HepG2 (cell line): ENCODE measurements around the gene NCR3LG1. TPM values are rescaled to one million over a fixed set of nuclear protein-coding genes. Genes with fewer than 3 reads are reported as not detected.

ENCODE experiments used
- ATAD3A ChIP-seq: sonication (generic); formaldehyde crosslinking; IDR thresholded peaks from 2 replicates; pipeline ENCODE4 v1.4.0; 2020; ENCODE audit warnings: missing genetic modification reagents
- DNMT3B ChIP-seq: conservative IDR thresholded peaks from 2 replicates; pipeline ENCODE4 v1.6.1; 2016; ENCODE audit warnings: missing biosample characterization, control low read depth
- ELF1 ChIP-seq: sonication (generic); formaldehyde crosslinking; IDR thresholded peaks from 2 replicates; pipeline ENCODE4 v1.4.0; 2020; ENCODE audit warnings: missing genetic modification reagents
- FOSL2 ChIP-seq: sonication (generic); formaldehyde crosslinking; IDR thresholded peaks from 2 replicates; pipeline ENCODE4 v1.4.0; 2020; ENCODE audit warnings: missing genetic modification reagents
- HNF4A ChIP-seq: sonication (generic); formaldehyde crosslinking; IDR thresholded peaks from 2 replicates; pipeline ENCODE4 v1.4.0; 2020; ENCODE audit warnings: missing genetic modification reagents
- KAT2B ChIP-seq: fragments of 150-350 bp; IDR thresholded peaks from 2 replicates; pipeline ENCODE4 v1.6.1; 2014; ENCODE audit warnings: low read depth, low read length, borderline replicate concordance
- KDM4B ChIP-seq: sonication (generic); formaldehyde crosslinking; IDR thresholded peaks from 2 replicates; pipeline ENCODE4 v1.4.0; 2020; ENCODE audit warnings: missing genetic modification reagents
- KLF6 ChIP-seq: IDR thresholded peaks from 2 replicates; pipeline ENCODE4 v1.8.0; 2016; ENCODE audit warnings: missing biosample characterization, missing genetic modification reagents
- MXI1 ChIP-seq: IDR thresholded peaks from 3 replicates; pipeline ENCODE4 v1.6.1; 2012; ENCODE audit warnings: low read depth, low read length, inconsistent platforms, borderline replicate concordance
- NFYB ChIP-seq: sonication (generic); formaldehyde crosslinking; IDR thresholded peaks from 2 replicates; pipeline ENCODE4 v1.4.0; 2020; ENCODE audit warnings: missing genetic modification reagents
- SRSF1 ChIP-seq: fragments of 200-400 bp; formaldehyde crosslinking; optimal IDR thresholded peaks from 2 replicates; pipeline ENCODE3; 2017; ENCODE audit warnings: mild to moderate bottlenecking, low read depth, low read length, moderate library complexity
- ZBTB10 ChIP-seq: sonication (generic); formaldehyde crosslinking; IDR thresholded peaks from 2 replicates; pipeline ENCODE4 v1.4.0; 2020; ENCODE audit warnings: missing genetic modification reagents, borderline replicate concordance
- ZBTB8A ChIP-seq: sonication (generic); formaldehyde crosslinking; IDR thresholded peaks from 2 replicates; pipeline ENCODE4 v1.4.0; 2020; ENCODE audit warnings: mild to moderate bottlenecking, low read depth, missing genetic modification reagents, borderline replicate concordance
- ZNF121 ChIP-seq: sonication (generic); formaldehyde crosslinking; IDR thresholded peaks from 2 replicates; pipeline ENCODE4 v1.5.0; 2020; ENCODE audit warnings: mild to moderate bottlenecking, missing genetic modification reagents
- ZNF430 ChIP-seq: sonication (generic); formaldehyde crosslinking; IDR thresholded peaks from 2 replicates; pipeline ENCODE4 v1.9.0; 2021; ENCODE audit warnings: mild to moderate bottlenecking, missing genetic modification reagents
- ZNF501 ChIP-seq: sonication (generic); formaldehyde crosslinking; IDR thresholded peaks from 2 replicates; pipeline ENCODE4 v1.5.1; 2020; ENCODE audit warnings: mild to moderate bottlenecking, moderate library complexity, missing genetic modification reagents
- ZNF598 ChIP-seq: sonication (generic); formaldehyde crosslinking; IDR thresholded peaks from 2 replicates; pipeline ENCODE4 v1.5.1; 2020; ENCODE audit warnings: mild to moderate bottlenecking, missing genetic modification reagents, borderline replicate concordance
- ZNF607 ChIP-seq: sonication (generic); formaldehyde crosslinking; IDR thresholded peaks from 2 replicates; pipeline ENCODE4 v1.5.1; 2020; ENCODE audit warnings: missing genetic modification reagents, mild to moderate bottlenecking, borderline replicate concordance
- polyA plus RNA-seq, 8 experiments: library from polyadenylated mRNA; depleted of rRNA in 3 of 8; stranded (reverse) in 7 of 8; unstranded in 1 of 8; fragments of >200 nt; fragmentation: Illumina TruSeq in 4 of 8; extraction: Trizol in 4 of 8; gene quantifications; 2 replicates each; pipeline versions ENCODE4 v1.2.1 to v1.2.3, GENCODE V29; 2011 to 2016; ENCODE audit warnings: low read depth in 4 of 8, missing spikeins in 1 of 8, mixed read lengths in 1 of 8; ENCODE audit not compliant: insufficient read depth in 1 of 8
- total RNA-seq, 5 experiments: library from RNA; depleted of rRNA; stranded (reverse); fragments of >200 nt; fragmentation: Illumina TruSeq; extraction: Trizol; gene quantifications; 2 replicates each; pipeline ENCODE4 v1.2.3, GENCODE V29; 2016; ENCODE audit warnings: low read depth in 1 of 5
- TF ChIP-seq, protein P1 (sequence below): IDR thresholded peaks from 2 replicates; pipeline ENCODE4 v1.6.1; 2012; ENCODE audit warnings: inconsistent platforms
- TF ChIP-seq, protein P2 (sequence below): sonication (generic); formaldehyde crosslinking; conservative IDR thresholded peaks from 2 replicates; pipeline ENCODE4 v1.4.0; 2020; ENCODE audit warnings: mild to moderate bottlenecking, missing genetic modification reagents, moderate library complexity
- TF ChIP-seq, protein P3 (sequence below): sonication (generic); formaldehyde crosslinking; IDR thresholded peaks from 2 replicates; pipeline ENCODE4 v1.8.1; 2022; ENCODE audit warnings: low read depth, mild to moderate bottlenecking, missing genetic modification reagents

NCR3LG1 gene
- total and polyA plus RNA-seq, 2 of the 13 experiments (the other 11 are each of a cell fraction or from before 2014, with no cell fraction given), result 16.1 to 25.1 TPM

- TF ChIP-seq, protein P1, sequence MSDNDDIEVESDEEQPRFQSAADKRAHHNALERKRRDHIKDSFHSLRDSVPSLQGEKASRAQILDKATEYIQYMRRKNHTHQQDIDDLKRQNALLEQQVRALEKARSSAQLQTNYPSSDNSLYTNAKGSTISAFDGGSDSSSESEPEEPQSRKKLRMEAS, result peak; percentile 91
- TF ChIP-seq DNMT3B (CRISPR knock-in tag) (no peak), FOSL2 (CRISPR knock-in tag) (peak; percentile 95), ZNF607 (CRISPR knock-in tag) (peak; percentile 68; the same call in 1 of the 2 replicates), KDM4B (CRISPR knock-in tag) (no peak), ZNF430 (peak; percentile 44; the same call in 1 of the 2 replicates), ZNF598 (CRISPR knock-in tag) (peak; percentile 63; the same call in 1 of the 2 replicates), SRSF1 (no peak), ATAD3A (CRISPR knock-in tag) (no peak), ELF1 (CRISPR knock-in tag) (no peak), HNF4A (CRISPR knock-in tag) (peak; percentile 66), ZNF121 (CRISPR knock-in tag) (peak; percentile 91), NFYB (CRISPR knock-in tag) (no peak), MXI1 (peak; percentile 55; the same call in 1 of the 3 replicates), ZBTB8A (CRISPR knock-in tag) (no peak), KAT2B (no peak), ZNF501 (peak; percentile 24; the same call in 1 of the 2 replicates), KLF6 (CRISPR knock-in tag) (no peak), ZBTB10 (CRISPR knock-in tag) (no peak)
- TF ChIP-seq, protein P2, sequence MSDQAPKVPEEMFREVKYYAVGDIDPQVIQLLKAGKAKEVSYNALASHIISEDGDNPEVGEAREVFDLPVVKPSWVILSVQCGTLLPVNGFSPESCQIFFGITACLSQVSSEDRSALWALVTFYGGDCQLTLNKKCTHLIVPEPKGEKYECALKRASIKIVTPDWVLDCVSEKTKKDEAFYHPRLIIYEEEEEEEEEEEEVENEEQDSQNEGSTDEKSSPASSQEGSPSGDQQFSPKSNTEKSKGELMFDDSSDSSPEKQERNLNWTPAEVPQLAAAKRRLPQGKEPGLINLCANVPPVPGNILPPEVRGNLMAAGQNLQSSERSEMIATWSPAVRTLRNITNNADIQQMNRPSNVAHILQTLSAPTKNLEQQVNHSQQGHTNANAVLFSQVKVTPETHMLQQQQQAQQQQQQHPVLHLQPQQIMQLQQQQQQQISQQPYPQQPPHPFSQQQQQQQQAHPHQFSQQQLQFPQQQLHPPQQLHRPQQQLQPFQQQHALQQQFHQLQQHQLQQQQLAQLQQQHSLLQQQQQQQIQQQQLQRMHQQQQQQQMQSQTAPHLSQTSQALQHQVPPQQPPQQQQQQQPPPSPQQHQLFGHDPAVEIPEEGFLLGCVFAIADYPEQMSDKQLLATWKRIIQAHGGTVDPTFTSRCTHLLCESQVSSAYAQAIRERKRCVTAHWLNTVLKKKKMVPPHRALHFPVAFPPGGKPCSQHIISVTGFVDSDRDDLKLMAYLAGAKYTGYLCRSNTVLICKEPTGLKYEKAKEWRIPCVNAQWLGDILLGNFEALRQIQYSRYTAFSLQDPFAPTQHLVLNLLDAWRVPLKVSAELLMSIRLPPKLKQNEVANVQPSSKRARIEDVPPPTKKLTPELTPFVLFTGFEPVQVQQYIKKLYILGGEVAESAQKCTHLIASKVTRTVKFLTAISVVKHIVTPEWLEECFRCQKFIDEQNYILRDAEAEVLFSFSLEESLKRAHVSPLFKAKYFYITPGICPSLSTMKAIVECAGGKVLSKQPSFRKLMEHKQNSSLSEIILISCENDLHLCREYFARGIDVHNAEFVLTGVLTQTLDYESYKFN (CRISPR knock-in tag), result peak; percentile 30; the same call in 1 of the 2 replicates
- TF ChIP-seq, protein P3, sequence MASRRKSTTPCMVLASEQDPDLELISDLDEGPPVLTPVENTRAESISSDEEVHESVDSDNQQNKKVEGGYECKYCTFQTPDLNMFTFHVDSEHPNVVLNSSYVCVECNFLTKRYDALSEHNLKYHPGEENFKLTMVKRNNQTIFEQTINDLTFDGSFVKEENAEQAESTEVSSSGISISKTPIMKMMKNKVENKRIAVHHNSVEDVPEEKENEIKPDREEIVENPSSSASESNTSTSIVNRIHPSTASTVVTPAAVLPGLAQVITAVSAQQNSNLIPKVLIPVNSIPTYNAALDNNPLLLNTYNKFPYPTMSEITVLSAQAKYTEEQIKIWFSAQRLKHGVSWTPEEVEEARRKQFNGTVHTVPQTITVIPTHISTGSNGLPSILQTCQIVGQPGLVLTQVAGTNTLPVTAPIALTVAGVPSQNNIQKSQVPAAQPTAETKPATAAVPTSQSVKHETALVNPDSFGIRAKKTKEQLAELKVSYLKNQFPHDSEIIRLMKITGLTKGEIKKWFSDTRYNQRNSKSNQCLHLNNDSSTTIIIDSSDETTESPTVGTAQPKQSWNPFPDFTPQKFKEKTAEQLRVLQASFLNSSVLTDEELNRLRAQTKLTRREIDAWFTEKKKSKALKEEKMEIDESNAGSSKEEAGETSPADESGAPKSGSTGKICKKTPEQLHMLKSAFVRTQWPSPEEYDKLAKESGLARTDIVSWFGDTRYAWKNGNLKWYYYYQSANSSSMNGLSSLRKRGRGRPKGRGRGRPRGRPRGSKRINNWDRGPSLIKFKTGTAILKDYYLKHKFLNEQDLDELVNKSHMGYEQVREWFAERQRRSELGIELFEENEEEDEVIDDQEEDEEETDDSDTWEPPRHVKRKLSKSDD, result no peak
Observed at GRCh38 chr11:17423533-17424310, 72.1 kb downstream of the NCR3LG1 start (continued).
